Measurements from ENCODE around the gene TMEM131L.
"Not testable (repeated sequence)": the region's sequence is repeated elsewhere in the genome, so short reads cannot be mapped to it uniquely, and the experiment has no call there.

TMEM131L gene

DNA sequence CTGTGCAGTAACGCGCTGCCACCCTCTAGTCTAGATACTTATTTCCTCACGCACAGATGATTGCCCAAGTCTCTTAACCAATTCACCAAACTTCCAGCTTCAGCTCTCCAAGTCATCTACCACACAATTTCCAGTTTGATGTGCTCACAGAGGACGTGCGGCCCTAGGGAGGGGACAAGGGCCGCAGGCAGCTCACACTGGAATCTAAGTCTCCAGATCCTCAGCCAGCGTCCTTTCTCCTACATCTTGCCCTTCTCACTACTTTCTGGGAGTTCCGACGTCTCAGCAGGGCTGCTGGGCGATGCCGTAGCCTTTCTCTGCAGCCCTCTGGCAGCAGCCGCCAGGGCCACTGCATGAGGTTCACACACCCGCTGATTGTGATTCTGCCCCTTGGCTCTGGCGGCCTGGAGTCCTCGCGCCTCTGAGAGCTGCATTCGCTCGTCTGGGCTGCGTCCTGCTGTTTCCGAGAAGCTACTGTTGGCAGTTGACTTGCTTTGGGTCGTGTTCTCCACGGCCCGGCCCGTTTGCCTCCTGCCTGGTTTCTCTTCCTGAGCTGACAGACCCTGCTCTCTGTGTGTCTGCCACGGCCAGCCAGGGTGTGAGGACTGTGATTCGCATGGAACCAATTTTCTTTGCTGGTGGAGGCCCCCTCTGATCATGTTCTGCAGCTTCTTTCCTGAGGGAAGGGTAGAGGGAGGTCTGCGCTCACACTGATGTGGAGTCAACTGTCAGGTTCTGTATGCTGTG lies 14.1 kb upstream of the TMEM131L start:
- no peak overlapping the region for H3K9ac ChIP-seq (ENCODE audit: low read length)
- peaks cover 3% of the 10 kb centered on the region for H3K4me1 ChIP-seq (ENCODE audit: control insufficient read depth, insufficient read depth, low read length)
- no peak overlapping the region for H3K4me3 ChIP-seq (ENCODE audit: low read length)

GRCh38 chr4:153452658-153453378 lies 13.3 kb upstream of the TMEM131L start:
- H3K4me3 ChIP-seq (ENCODE audit: low read length): no peak overlapping the region
- no peaks in the 10 kb centered on the region for H3K36me3 ChIP-seq (ENCODE audit: control insufficient read depth, insufficient read depth, low read length)
- H3K9ac ChIP-seq (ENCODE audit: low read length): no peak overlapping the region
- H3K27me3 ChIP-seq (ENCODE audit: control insufficient read depth, insufficient read depth, low read length): no peaks in the 10 kb centered on the region
- peaks cover 3% of the 10 kb centered on the region for H3K4me1 ChIP-seq (ENCODE audit: control insufficient read depth, insufficient read depth, low read length)
- H3K27ac ChIP-seq (ENCODE audit: low read depth, low read length): no peak overlapping the region

More for the DNA sequence above, 14.1 kb upstream of the TMEM131L start:
- no peak overlapping the region for H3K27ac ChIP-seq (ENCODE audit: low read depth, low read length)
- no peaks in the 10 kb centered on the region for H3K36me3 ChIP-seq (ENCODE audit: control insufficient read depth, insufficient read depth, low read length)
- no peaks in the 10 kb centered on the region for H3K27me3 ChIP-seq (ENCODE audit: control insufficient read depth, insufficient read depth, low read length)

GRCh38 chr4:153453402-153453801 lies 12.8 kb upstream of the TMEM131L start:
- no peak overlapping the region for H3K4me3 ChIP-seq (ENCODE audit: low read length)
- H3K9ac ChIP-seq (ENCODE audit: low read length): no peak overlapping the region
- H3K36me3 ChIP-seq (ENCODE audit: control insufficient read depth, insufficient read depth, low read length): no peaks in the 10 kb centered on the region
- no peak overlapping the region for H3K27ac ChIP-seq (ENCODE audit: low read depth, low read length)
- H3K4me1 ChIP-seq (ENCODE audit: control insufficient read depth, insufficient read depth, low read length): peaks cover under 1% of the 10 kb centered on the region
- H3K27me3 ChIP-seq (ENCODE audit: control insufficient read depth, insufficient read depth, low read length): no peaks in the 10 kb centered on the region

DNA sequence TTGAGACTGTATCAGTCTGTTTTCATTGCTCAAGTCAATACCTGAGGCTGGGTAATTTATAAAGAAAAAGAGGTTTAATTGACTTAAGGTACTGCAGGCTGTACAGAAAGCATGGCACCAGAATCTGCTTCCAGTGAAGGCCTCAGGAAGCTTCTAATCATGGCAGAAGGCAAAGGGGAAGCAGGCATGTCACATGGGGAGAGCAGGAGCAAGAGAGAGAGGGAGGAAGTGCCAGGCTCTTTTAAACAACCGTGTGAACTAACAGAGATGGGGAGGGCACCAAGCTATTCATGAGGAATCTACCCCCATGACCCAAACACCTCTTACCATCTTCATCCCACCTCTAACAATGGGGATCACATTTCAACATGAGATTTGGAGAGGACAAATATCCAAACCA lies 7.2 kb upstream of the TMEM131L start:
- no peak overlapping the region for H3K9ac ChIP-seq (ENCODE audit: low read length)
- no peaks in the 10 kb centered on the region for H3K4me1 ChIP-seq (ENCODE audit: control insufficient read depth, insufficient read depth, low read length)
- no peak overlapping the region for H3K27ac ChIP-seq (ENCODE audit: low read depth, low read length)
- no peaks in the 10 kb centered on the region for H3K27me3 ChIP-seq (ENCODE audit: control insufficient read depth, insufficient read depth, low read length)
- no peak overlapping the region for H3K4me3 ChIP-seq (ENCODE audit: low read length)
- no peaks in the 10 kb centered on the region for H3K36me3 ChIP-seq (ENCODE audit: control insufficient read depth, insufficient read depth, low read length)

GRCh38 chr4:153461549-153461948 lies 4.6 kb upstream of the TMEM131L start:
- H3K27ac ChIP-seq (ENCODE audit: low read depth, low read length); H3K9ac ChIP-seq (ENCODE audit: low read length); H3K4me1 ChIP-seq (ENCODE audit: control insufficient read depth, insufficient read depth, low read length); H3K36me3 ChIP-seq (ENCODE audit: control insufficient read depth, insufficient read depth, low read length); H3K27me3 ChIP-seq (ENCODE audit: control insufficient read depth, insufficient read depth, low read length); H3K4me3 ChIP-seq (ENCODE audit: low read length): not testable (repeated sequence)

- H3K4me1 ChIP-seq (ENCODE audit: control insufficient read depth, insufficient read depth, low read length): peaks cover 6% of the 10 kb centered on the region
- H3K27ac ChIP-seq (ENCODE audit: low read depth, low read length): peak overlapping the region; percentile 8
- no peaks in the 10 kb centered on the region for H3K36me3 ChIP-seq (ENCODE audit: control insufficient read depth, insufficient read depth, low read length)
- no peak overlapping the region for H3K9ac ChIP-seq (ENCODE audit: low read length)
- H3K27me3 ChIP-seq (ENCODE audit: control insufficient read depth, insufficient read depth, low read length): no peaks in the 10 kb centered on the region
- no peak overlapping the region for H3K4me3 ChIP-seq (ENCODE audit: low read length)
Observed at GRCh38 chr4:153464068-153464467, 2.1 kb upstream of the TMEM131L start.

DNA sequence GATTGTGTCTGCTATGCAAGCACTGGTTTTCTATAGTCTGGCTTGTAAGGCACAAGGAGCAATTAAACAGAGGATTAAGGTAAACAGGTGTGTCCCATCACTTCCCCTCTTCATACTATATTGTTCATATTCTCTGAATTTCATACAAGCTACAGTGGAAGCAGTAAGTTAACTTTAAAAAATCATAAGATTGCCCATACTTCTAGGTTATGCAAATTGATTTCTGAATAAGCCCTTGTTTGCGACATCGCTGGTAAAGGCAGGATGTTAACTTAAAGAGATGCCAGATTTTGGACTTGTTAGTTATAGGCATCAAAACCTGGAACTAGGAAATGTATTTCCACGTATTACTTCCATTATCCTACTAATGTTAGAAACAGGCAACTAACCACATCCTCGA lies 1.0 kb upstream of the TMEM131L start:
- no peak overlapping the region for H3K9ac ChIP-seq (ENCODE audit: low read length)
- no peaks in the 10 kb centered on the region for H3K36me3 ChIP-seq (ENCODE audit: control insufficient read depth, insufficient read depth, low read length)
- peak overlapping the region; percentile 78 for H3K27ac ChIP-seq (ENCODE audit: low read depth, low read length)
- peak overlapping the region; percentile 92 for H3K4me3 ChIP-seq (ENCODE audit: low read length)
- H3K4me1 ChIP-seq (ENCODE audit: control insufficient read depth, insufficient read depth, low read length): peaks cover 9% of the 10 kb centered on the region
- no peaks in the 10 kb centered on the region for H3K27me3 ChIP-seq (ENCODE audit: control insufficient read depth, insufficient read depth, low read length)

DNA sequence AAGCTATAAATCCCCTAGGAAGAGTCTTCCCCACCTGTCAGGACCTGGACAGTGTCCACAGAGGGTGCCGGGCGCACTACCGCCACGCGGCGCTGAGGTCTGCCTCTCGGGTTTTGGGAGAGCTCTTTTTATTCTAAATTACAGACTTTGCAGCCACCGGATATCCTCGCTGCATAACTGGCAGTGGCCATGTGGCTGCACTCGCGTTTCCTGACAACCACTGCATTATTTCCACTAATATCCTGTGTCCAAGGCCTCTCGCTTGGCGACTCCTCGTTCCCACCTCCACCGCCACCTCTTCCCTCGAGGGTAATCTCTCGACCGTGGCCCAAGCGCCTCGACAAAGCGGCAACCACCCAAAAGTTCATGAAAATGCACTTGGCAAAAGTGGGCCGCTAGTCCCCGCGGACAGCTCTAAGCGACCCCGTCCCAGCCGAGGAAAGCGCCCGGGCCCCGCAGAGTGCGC lies 512 bp upstream of the TMEM131L start:
- peaks cover 9% of the 10 kb centered on the region for H3K4me1 ChIP-seq (ENCODE audit: control insufficient read depth, insufficient read depth, low read length)
- H3K27ac ChIP-seq (ENCODE audit: low read depth, low read length): peak overlapping the region; percentile 78
- H3K9ac ChIP-seq (ENCODE audit: low read length): peak overlapping the region; percentile 18
- peak overlapping the region; percentile 92 for H3K4me3 ChIP-seq (ENCODE audit: low read length)
- H3K36me3 ChIP-seq (ENCODE audit: control insufficient read depth, insufficient read depth, low read length): no peaks in the 10 kb centered on the region
- no peaks in the 10 kb centered on the region for H3K27me3 ChIP-seq (ENCODE audit: control insufficient read depth, insufficient read depth, low read length)

DNA sequence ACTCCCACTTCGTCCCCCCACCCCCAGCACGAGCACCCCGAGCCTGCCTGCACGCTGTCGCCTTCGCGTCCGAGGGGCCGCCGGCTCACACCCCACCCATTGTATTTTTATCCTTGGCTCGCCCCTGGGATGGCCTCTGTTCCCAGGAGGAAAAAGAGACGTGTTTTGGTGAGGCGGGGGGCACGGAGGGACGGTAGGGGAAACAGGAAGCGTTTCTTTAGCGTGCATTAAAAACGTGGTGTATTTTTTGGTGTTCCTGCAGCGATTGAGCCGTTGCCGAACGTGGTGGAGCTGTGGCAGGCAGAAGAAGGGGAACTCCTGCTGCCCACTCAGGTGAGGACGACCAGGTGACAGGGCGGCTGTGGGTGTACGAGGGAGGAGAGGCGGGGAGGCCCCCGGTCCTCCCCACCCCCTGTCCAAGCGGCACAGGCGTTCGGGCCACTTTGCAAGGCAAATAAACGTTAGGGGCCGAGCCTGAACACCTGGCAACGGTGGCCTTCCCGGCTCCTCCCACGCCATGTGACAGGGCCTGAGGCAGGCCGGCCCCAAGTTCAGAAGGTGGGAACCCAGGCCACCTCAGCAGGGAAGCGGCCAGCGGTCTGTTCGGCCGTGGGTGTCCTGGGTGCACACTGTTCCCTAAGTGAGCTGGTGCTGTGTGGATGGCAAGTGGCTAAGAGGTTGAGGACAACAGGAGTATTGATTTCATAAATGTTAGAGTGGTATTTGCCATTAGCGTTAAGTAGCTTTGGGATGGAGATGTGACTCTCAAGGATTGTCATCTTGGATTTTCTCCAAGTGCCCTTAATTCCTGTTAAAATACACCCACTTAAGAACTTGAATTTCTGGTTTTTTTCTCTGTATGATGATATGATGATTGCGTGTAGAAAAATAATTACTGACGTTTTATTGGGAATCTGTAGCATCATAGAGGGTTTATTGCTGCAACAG lies 1.1 kb downstream of the TMEM131L start:
- peak overlapping the region; percentile 78 for H3K27ac ChIP-seq (ENCODE audit: low read depth, low read length)
- peaks cover 10% of the 10 kb centered on the region for H3K4me1 ChIP-seq (ENCODE audit: control insufficient read depth, insufficient read depth, low read length)
- H3K4me3 ChIP-seq (ENCODE audit: low read length): peak overlapping the region; percentile 92
- no peaks in the 10 kb centered on the region for H3K27me3 ChIP-seq (ENCODE audit: control insufficient read depth, insufficient read depth, low read length)
- H3K36me3 ChIP-seq (ENCODE audit: control insufficient read depth, insufficient read depth, low read length): no peaks in the 10 kb centered on the region
- peak overlapping the region; percentile 59 for H3K9ac ChIP-seq (ENCODE audit: low read length)

GRCh38 chr4:153467897-153468262 lies 1.7 kb downstream of the TMEM131L start:
- Histone ChIP-seq H3K36me3 (ENCODE audit: control insufficient read depth, insufficient read depth, low read length) (no peaks in the 10 kb centered on the region), H3K4me1 (ENCODE audit: control insufficient read depth, insufficient read depth, low read length) (peaks cover 10% of the 10 kb centered on the region), H3K4me3 (ENCODE audit: low read length) (peak overlapping the region; percentile 92), H3K27ac (ENCODE audit: low read depth, low read length) (no peak overlapping the region), H3K9ac (ENCODE audit: low read length) (no peak overlapping the region), H3K27me3 (ENCODE audit: control insufficient read depth, insufficient read depth, low read length) (no peaks in the 10 kb centered on the region)

DNA sequence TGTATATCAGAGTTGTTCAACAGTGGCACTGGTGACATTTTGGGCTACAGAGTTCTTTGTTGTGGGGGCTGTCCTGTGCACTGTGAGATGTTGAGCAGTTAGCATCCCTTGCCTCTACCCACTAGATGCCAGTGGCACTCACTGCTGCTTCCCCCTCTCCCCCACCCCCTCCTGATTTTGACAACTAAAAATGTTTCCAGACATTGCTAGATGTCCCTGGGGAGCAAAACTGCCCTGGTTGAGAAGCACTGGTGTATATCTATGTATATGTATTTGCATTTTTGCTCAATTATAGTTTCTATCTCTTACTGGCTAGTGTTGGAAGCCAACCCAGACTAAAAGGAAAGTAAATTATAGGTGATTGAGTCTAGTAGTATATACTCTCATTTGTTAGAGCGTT lies 2.4 kb downstream of the TMEM131L start:
- Histone ChIP-seq H3K9ac (ENCODE audit: low read length) (no peak overlapping the region), H3K4me3 (ENCODE audit: low read length) (peak overlapping the region; percentile 44), H3K4me1 (ENCODE audit: control insufficient read depth, insufficient read depth, low read length) (peaks cover 10% of the 10 kb centered on the region), H3K27me3 (ENCODE audit: control insufficient read depth, insufficient read depth, low read length) (no peaks in the 10 kb centered on the region), H3K27ac (ENCODE audit: low read depth, low read length) (no peak overlapping the region), H3K36me3 (ENCODE audit: control insufficient read depth, insufficient read depth, low read length) (no peaks in the 10 kb centered on the region)

- H3K4me1 ChIP-seq (ENCODE audit: control insufficient read depth, insufficient read depth, low read length): peaks cover 10% of the 10 kb centered on the region
- H3K27ac ChIP-seq (ENCODE audit: low read depth, low read length): no peak overlapping the region
Observed at GRCh38 chr4:153469031-153469430, 2.9 kb downstream of the TMEM131L start.

More at GRCh38 chr4:153469031-153469430, 2.9 kb downstream of the TMEM131L start:
- H3K9ac ChIP-seq (ENCODE audit: low read length): no peak overlapping the region
- no peak overlapping the region for H3K4me3 ChIP-seq (ENCODE audit: low read length)
- no peaks in the 10 kb centered on the region for H3K27me3 ChIP-seq (ENCODE audit: control insufficient read depth, insufficient read depth, low read length)
- H3K36me3 ChIP-seq (ENCODE audit: control insufficient read depth, insufficient read depth, low read length): no peaks in the 10 kb centered on the region

Data from rectal smooth muscle tissue (tissue), 1 donor.